Glutamatergic neuron (in vitro differentiated cells): ENCODE results near the gene FARS2. TPM values are rescaled to one million over a fixed set of nuclear protein-coding genes. Genes with fewer than 3 reads are reported as not detected.

ENCODE experiments used
- DNase-seq: peaks from one replicate; pipeline ENCODE4 v3.0.0; 2022
- H3K27ac Mint-ChIP-seq: one replicate; pipeline ENCODE4 v1.8.0; 2020; ENCODE audit warnings: mild to moderate bottlenecking, mixed read lengths, inconsistent platforms; ENCODE audit not compliant: unreplicated experiment
- H3K27me3 Mint-ChIP-seq: one replicate; pipeline ENCODE4 v1.8.0; 2020; ENCODE audit warnings: mild to moderate bottlenecking, moderate library complexity, mixed read lengths, inconsistent platforms; ENCODE audit not compliant: unreplicated experiment
- H3K36me3 Mint-ChIP-seq: one replicate; pipeline ENCODE4 v1.8.0; 2020; ENCODE audit warnings: mild to moderate bottlenecking, mixed read lengths, inconsistent platforms; ENCODE audit not compliant: unreplicated experiment
- H3K4me1 Mint-ChIP-seq: one replicate; pipeline ENCODE4 v1.8.0; 2020; ENCODE audit warnings: mild to moderate bottlenecking, low read depth, mixed read lengths, inconsistent platforms; ENCODE audit not compliant: unreplicated experiment
- H3K4me3 Mint-ChIP-seq: one replicate; pipeline ENCODE4 v1.8.0; 2020; ENCODE audit warnings: mild to moderate bottlenecking, mixed read lengths, inconsistent platforms; ENCODE audit not compliant: unreplicated experiment
- H3K9me3 Mint-ChIP-seq: one replicate; pipeline ENCODE4 v1.8.0; 2020; ENCODE audit warnings: mild to moderate bottlenecking, moderate library complexity, mixed read lengths, inconsistent platforms; ENCODE audit not compliant: unreplicated experiment
- CTCF ChIP-seq: fragments of 200-600 bp; sonication (generic); IDR thresholded peaks from one replicate; pipeline ENCODE4 v1.5.0; 2021; ENCODE audit not compliant: partially characterized antibody, unreplicated experiment
- total RNA-seq: library from RNA; stranded (reverse); fragmentation: NEBNext Ultra II Directional; extraction: Animal tissue kit (Norgen Biotek cat#: 25700); gene quantifications from one replicate; pipeline ENCODE4 v1.2.1, GENCODE V29; 2021; ENCODE audit not compliant: unreplicated experiment

The FARS2 gene
- total RNA-seq, 1 donor from 2014 or later, result 14.2 TPM

GRCh38 chr6:5749651-5750215, 488.4 kb downstream of the FARS2 start:
- no peak overlapping the region for H3K4me3 Mint-ChIP-seq
- peaks cover 13% of the 10 kb centered on the region for H3K36me3 Mint-ChIP-seq
- H3K9me3 Mint-ChIP-seq, result peaks cover 10% of the 10 kb centered on the region
- no peak for TF ChIP-seq CTCF
- H3K27ac Mint-ChIP-seq, result no peak overlapping the region
- peaks cover 3% of the 10 kb centered on the region for H3K27me3 Mint-ChIP-seq
- no peak for DNase-seq
- peaks cover 23% of the 10 kb centered on the region for H3K4me1 Mint-ChIP-seq

GRCh38 chr6:5751525-5752390, 490.4 kb downstream of the FARS2 start:
- Mint-ChIP-seq H3K36me3 (peaks cover 28% of the 10 kb centered on the region), H3K4me1 (peaks cover 21% of the 10 kb centered on the region), H3K27ac (peak overlapping the region; percentile 53), H3K4me3 (no peak overlapping the region), H3K27me3 (peaks cover 6% of the 10 kb centered on the region), H3K9me3 (peaks cover 18% of the 10 kb centered on the region)
- no peak for TF ChIP-seq CTCF
- no peak for DNase-seq

- H3K36me3 Mint-ChIP-seq, result peaks cover 25% of the 10 kb centered on the region
- no peak for DNase-seq
- H3K9me3 Mint-ChIP-seq, result peaks cover 18% of the 10 kb centered on the region
- H3K4me1 Mint-ChIP-seq, result peaks cover 15% of the 10 kb centered on the region
- H3K4me3 Mint-ChIP-seq, result no peak overlapping the region
- peak overlapping the region; percentile 53 for H3K27ac Mint-ChIP-seq
- peaks cover 6% of the 10 kb centered on the region for H3K27me3 Mint-ChIP-seq
- no peak for TF ChIP-seq CTCF
Measured at GRCh38 chr6:5752391-5752680, 491.0 kb downstream of the FARS2 start.

GRCh38 chr6:5753209-5753608, 491.9 kb downstream of the FARS2 start:
- H3K27ac Mint-ChIP-seq, result no peak overlapping the region
- TF ChIP-seq CTCF, result no peak
- H3K9me3 Mint-ChIP-seq, result peaks cover 18% of the 10 kb centered on the region
- peaks cover 4% of the 10 kb centered on the region for H3K27me3 Mint-ChIP-seq
- peaks cover 14% of the 10 kb centered on the region for H3K4me1 Mint-ChIP-seq
- no peak for DNase-seq
- H3K36me3 Mint-ChIP-seq, result peaks cover 25% of the 10 kb centered on the region
- H3K4me3 Mint-ChIP-seq, result no peak overlapping the region

- Mint-ChIP-seq H3K27me3 (peaks cover 4% of the 10 kb centered on the region), H3K27ac (no peak overlapping the region), H3K4me1 (peaks cover 11% of the 10 kb centered on the region), H3K36me3 (peaks cover 25% of the 10 kb centered on the region), H3K4me3 (no peak overlapping the region), H3K9me3 (peaks cover 16% of the 10 kb centered on the region)
- TF ChIP-seq CTCF, result no peak
- DNase-seq, result no peak
Measured at GRCh38 chr6:5754904-5755303, 493.6 kb downstream of the FARS2 start.
